8988T (cell line): ENCODE measurements around the gene EXOC6B.

Source experiments
- DNase-seq: peaks from one replicate; pipeline ENCODE4 v3.0.0; 2011

Gene EXOC6B

GRCh38 chr2:72731116-72731515 is 94.7 kb downstream of the EXOC6B start:
- DNase-seq = no peak

- DNase-seq = no peak
Observed at GRCh38 chr2:72727356-72727755, 98.5 kb downstream of the EXOC6B start.

- DNase-seq = no peak
Observed at GRCh38 chr2:72723769-72724370, 102.0 kb downstream of the EXOC6B start.

- DNase-seq = no peak
Observed at GRCh38 chr2:72722492-72723070, 103.3 kb downstream of the EXOC6B start.

GRCh38 chr2:72719416-72719815 is 106.4 kb downstream of the EXOC6B start:
- DNase-seq = no peak

GRCh38 chr2:72718876-72719275 is 107.0 kb downstream of the EXOC6B start:
- no peak for DNase-seq

GRCh38 chr2:72716601-72717000 is 109.2 kb downstream of the EXOC6B start:
- DNase-seq = no peak

- DNase-seq = no peak
Observed at GRCh38 chr2:72713857-72714256, 112.0 kb downstream of the EXOC6B start.

- no peak for DNase-seq
Observed at GRCh38 chr2:72712977-72713376, 112.9 kb downstream of the EXOC6B start.

- DNase-seq = no peak
Observed at GRCh38 chr2:72712304-72712703, 113.5 kb downstream of the EXOC6B start.

GRCh38 chr2:72710418-72711152 is 115.2 kb downstream of the EXOC6B start:
- DNase-seq = no peak

- DNase-seq = no peak
Observed at GRCh38 chr2:72708236-72708635, 117.6 kb downstream of the EXOC6B start.

- no peak for DNase-seq
Observed at GRCh38 chr2:72698300-72698699, 127.5 kb downstream of the EXOC6B start.

- no peak for DNase-seq
Observed at GRCh38 chr2:72696559-72696958, 129.3 kb downstream of the EXOC6B start.

GRCh38 chr2:72695676-72696075 is 130.2 kb downstream of the EXOC6B start:
- DNase-seq = no peak

GRCh38 chr2:72694715-72695496 is 130.9 kb downstream of the EXOC6B start:
- DNase-seq = no peak

- DNase-seq = no peak
Observed at GRCh38 chr2:72689579-72690195, 136.1 kb downstream of the EXOC6B start.

GRCh38 chr2:72685638-72686213 is 140.1 kb downstream of the EXOC6B start:
- DNase-seq = no peak

GRCh38 chr2:72682061-72682460 is 143.8 kb downstream of the EXOC6B start:
- DNase-seq = no peak

- no peak for DNase-seq
Observed at GRCh38 chr2:72681016-72681995, 144.5 kb downstream of the EXOC6B start.

- DNase-seq = no peak
Observed at GRCh38 chr2:72678024-72678423, 147.8 kb downstream of the EXOC6B start.
